Activated naive CD8-positive, alpha-beta T cell treated with anti-CD3 and anti-CD28 coated beads, Interleukin-2, amount 50 U/mL, for 24 hours (primary cell): ENCODE data around the gene GTF2A1L.
"Not testable (repeated sequence)": the region's sequence is repeated elsewhere in the genome, so short reads cannot be mapped to it uniquely, and the experiment has no call there.

Source experiments
- ATAC-seq: fragments of 150-1000 bp; cut with Tn5 transposase; one replicate; pipeline ENCODE4 v1.10.0; 2021
- DNase-seq: peaks from one replicate; pipeline ENCODE4 v3.0.0; 2021
- H3K27ac Mint-ChIP-seq: one replicate; pipeline ENCODE4 v1.8.0; 2021; ENCODE audit warnings: mild to moderate bottlenecking, mixed read lengths
- H3K27me3 Mint-ChIP-seq: one replicate; pipeline ENCODE4 v1.8.0; 2021; ENCODE audit warnings: mixed read lengths
- H3K36me3 Mint-ChIP-seq: one replicate; pipeline ENCODE4 v1.8.0; 2021; ENCODE audit warnings: low read depth, mixed read lengths
- H3K4me1 Mint-ChIP-seq: one replicate; pipeline ENCODE4 v1.8.0; 2021; ENCODE audit warnings: mixed read lengths
- H3K4me3 Mint-ChIP-seq: one replicate; pipeline ENCODE4 v1.8.0; 2021; ENCODE audit warnings: mild to moderate bottlenecking, moderate library complexity, mixed read lengths
- H3K9me3 Mint-ChIP-seq: one replicate; pipeline ENCODE4 v1.8.0; 2021; ENCODE audit warnings: mixed read lengths

Gene GTF2A1L

DNA sequence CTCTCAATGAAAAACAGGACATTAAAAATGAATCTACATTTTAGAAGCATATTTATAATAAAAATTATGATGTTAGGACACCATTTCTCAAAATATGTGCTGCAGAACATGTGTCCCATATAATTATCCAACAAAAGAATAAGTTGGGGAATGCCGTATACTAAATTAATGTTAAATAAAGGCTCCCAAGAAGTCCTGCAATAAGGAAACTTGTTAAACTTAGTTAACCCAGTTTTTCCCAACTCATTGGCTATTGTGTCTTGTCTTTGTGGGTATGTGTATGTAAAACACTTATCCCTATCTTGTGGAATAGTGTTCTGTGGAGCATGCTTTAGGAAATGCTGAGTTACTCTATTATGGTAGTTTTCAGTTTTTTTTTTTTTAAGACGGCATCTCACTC is 25.6 kb upstream of the GTF2A1L start:
- Mint-ChIP-seq H3K27ac (no peak overlapping the region), H3K27me3 (peaks cover 1% of the 10 kb centered on the region)
- ATAC-seq = no peak

DNA sequence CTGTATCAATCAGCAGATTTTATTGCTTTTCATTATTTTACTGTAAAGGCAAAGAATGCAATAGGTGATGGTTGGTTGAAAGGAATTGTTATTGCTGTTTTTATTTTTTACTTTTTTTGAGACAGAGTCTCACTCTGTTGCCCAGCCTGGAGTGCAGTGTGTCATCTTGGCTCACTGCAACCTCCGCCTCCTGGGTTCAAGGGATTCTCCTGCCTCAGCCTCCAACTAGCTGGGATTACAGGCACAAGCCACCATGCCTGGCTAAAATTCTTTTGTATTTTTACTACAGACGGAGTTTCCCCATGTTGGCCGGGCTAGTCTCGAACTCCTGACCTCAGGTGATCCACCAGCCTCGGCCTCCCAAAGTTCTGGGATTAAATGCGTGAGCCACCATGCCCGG is 20.9 kb upstream of the GTF2A1L start:
- not testable (repeated sequence) for H3K27ac Mint-ChIP-seq, H3K9me3 Mint-ChIP-seq, H3K36me3 Mint-ChIP-seq, H3K4me1 Mint-ChIP-seq, H3K27me3 Mint-ChIP-seq, H3K4me3 Mint-ChIP-seq, DNase-seq, ATAC-seq

More for the DNA sequence above, 25.6 kb upstream of the GTF2A1L start:
- Mint-ChIP-seq H3K4me3 (no peak overlapping the region), H3K36me3 (no peaks in the 10 kb centered on the region), H3K9me3 (no peaks in the 10 kb centered on the region), H3K4me1 (no peaks in the 10 kb centered on the region)
- no peak for DNase-seq

DNA sequence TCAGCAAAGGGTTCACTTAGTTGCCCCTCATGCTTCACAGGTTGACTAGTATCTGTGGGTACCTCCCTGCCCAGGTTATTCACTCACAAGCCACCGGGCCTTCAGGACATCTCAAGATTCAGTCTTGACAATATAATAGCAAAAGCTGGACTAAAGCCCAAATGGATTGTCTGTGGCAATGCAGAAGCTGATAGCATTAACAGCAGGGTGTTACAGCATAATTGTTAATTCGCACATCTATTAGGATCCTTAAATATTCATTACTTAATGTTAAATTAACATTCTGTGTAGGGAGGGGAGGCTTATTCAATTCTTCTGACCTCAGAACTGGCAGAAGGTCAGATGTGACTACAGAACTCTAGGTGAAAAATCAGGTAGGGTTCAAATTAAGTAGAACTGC is 20.2 kb upstream of the GTF2A1L start:
- H3K36me3 Mint-ChIP-seq = no peaks in the 10 kb centered on the region
- H3K27me3 Mint-ChIP-seq = peaks cover 2% of the 10 kb centered on the region
- no peak overlapping the region for H3K4me3 Mint-ChIP-seq
- no peak for ATAC-seq
- no peaks in the 10 kb centered on the region for H3K9me3 Mint-ChIP-seq
- no peaks in the 10 kb centered on the region for H3K4me1 Mint-ChIP-seq
- no peak overlapping the region for H3K27ac Mint-ChIP-seq
- no peak for DNase-seq

DNA sequence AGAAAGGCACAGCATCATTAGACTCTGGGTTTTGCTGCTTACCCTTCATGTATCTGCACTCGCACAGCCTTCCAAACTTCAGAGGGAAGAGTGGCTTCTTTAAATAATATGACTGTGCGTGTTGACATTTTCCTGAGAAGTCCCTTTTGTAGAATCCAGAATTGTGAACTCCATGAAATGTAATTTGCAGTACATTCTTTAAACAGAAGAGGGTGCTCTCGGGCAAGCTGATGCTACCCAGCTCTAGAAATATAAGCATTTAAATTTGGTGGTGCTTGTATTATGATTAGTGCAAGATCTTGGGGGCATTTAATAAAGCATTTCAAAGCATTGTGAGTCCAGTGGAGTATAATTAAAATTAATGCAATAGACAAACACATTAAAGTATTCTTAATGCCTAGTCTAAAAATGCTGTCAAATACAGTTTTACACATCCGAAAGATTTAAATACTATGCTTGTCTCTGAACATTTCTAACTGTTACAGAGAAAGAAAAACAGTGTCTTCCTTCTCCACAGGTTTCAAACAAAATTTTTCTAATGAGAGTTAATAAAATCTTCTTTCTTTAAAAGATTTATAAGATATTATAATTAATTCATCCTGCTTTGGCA is 17.3 kb upstream of the GTF2A1L start:
- no peak for DNase-seq
- no peak for ATAC-seq
- no peaks in the 10 kb centered on the region for H3K36me3 Mint-ChIP-seq
- no peak overlapping the region for H3K27ac Mint-ChIP-seq
- no peaks in the 10 kb centered on the region for H3K9me3 Mint-ChIP-seq
- peaks cover 2% of the 10 kb centered on the region for H3K27me3 Mint-ChIP-seq
- H3K4me1 Mint-ChIP-seq = no peaks in the 10 kb centered on the region
- H3K4me3 Mint-ChIP-seq = no peak overlapping the region

DNA sequence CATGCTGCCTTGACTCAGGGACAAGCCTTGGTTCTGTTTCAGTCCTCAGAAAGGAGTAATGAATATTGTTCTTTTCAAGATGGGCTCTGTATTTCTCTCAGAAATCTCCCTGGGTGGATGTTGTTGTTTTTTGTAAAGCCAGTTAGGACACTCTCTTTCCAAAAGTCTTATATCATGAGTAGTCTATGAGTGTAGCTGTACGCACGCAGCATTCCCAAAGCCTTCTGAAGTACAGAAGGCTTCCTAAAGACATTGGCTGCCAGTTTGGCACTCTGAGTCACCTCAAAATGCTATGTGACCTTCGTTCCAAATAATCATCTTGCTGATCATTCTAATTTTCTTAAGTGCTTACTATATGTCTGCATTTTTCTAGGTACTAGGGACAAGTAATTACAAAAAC is 16.7 kb upstream of the GTF2A1L start:
- peaks cover 2% of the 10 kb centered on the region for H3K27me3 Mint-ChIP-seq

DNA sequence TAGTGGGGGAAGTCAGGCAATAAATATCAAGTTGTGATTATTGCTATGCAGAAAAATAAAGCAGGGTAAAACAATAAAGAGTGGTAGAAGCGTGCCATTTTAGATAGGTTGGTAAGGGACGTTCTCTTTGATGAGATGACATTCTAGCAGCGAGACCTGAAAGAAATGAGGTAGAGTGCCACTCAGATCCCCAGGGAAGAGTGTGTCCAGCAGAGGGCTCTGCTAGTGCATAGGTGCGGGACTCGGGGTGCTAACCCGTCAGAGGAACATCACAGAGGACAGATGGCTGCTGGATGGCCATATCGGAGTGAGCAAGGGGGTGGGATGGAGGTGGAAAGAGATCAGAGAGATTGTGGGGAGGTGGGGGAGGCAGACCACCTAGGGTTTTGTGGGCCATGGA is 16.3 kb upstream of the GTF2A1L start:
- no peak for ATAC-seq
- Mint-ChIP-seq H3K4me3 (no peak overlapping the region), H3K9me3 (no peaks in the 10 kb centered on the region), H3K27ac (no peak overlapping the region), H3K27me3 (peaks cover 2% of the 10 kb centered on the region), H3K36me3 (no peaks in the 10 kb centered on the region), H3K4me1 (no peaks in the 10 kb centered on the region)
- no peak for DNase-seq

More for the DNA sequence above, 16.7 kb upstream of the GTF2A1L start:
- DNase-seq (no peak), ATAC-seq (no peak)
- no peaks in the 10 kb centered on the region for H3K4me1 Mint-ChIP-seq
- H3K9me3 Mint-ChIP-seq = no peaks in the 10 kb centered on the region
- no peak overlapping the region for H3K4me3 Mint-ChIP-seq
- H3K27ac Mint-ChIP-seq = no peak overlapping the region
- H3K36me3 Mint-ChIP-seq = no peaks in the 10 kb centered on the region

DNA sequence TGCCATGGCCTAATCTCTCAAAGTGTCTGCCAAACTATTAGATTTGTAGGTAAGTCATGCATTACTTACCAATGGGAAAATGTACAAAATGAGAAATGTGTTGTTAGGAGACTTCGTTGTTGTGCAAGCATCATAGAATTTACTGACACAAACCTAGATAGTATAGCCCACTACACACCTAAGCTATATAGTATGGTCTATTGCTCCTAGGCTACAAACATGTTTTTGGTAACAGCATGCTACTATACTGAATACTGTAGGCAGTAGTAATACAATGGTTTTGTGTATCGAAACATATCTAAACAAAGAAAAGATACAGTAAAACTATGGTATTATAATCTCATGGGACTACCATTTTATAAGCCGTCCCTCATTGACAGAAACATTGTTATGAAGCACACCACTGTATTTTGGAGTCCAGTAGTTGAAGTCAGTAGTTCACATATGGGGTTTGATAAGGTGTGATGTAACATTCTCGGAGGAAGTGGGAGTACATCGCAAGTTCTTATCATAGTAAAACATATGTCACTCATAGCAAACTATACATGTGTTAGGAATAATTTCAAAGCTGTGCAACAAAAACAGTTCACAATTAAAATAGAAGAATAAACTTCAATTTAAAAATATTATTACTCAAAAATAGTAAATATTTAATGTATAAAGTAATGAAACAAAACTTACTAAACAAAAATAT is 12.0 kb upstream of the GTF2A1L start:
- ATAC-seq = no peak
- Mint-ChIP-seq H3K4me3 (no peak overlapping the region), H3K9me3 (no peaks in the 10 kb centered on the region), H3K4me1 (no peaks in the 10 kb centered on the region), H3K27me3 (peaks cover 5% of the 10 kb centered on the region), H3K36me3 (no peaks in the 10 kb centered on the region), H3K27ac (no peak overlapping the region)
- no peak for DNase-seq

DNA sequence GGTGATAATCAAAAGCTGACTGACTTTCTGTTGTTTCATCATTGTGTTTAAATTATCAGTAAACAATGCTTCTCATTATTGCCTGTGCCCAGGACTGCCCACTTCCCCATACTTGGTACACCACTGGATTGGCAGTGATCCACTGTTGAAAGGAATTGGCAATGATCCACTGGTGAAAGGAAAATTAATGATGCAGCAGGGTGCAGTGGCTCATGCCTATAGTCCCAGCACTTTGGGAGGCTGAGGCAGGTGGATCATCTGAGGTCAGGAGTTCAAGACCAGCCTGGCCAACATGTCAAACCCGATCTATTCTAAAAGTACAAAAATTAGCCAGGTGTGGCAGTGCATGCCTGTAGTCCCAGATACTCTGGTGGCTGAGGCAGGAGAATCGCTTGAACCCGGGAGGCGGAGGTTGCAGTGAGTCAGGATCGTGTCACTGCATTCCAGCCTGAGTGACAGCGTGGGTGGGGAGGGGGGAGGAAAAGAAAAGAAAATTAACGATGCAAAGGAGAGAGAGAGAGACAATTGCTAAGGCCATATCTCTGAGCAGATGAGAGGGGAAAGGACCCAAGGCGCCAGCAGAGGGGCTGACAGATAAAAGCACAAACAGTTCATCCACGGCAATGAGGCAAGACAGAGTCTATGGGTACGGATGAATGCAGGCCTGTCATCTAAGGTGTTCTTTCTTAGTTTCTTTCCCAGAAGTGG is 10.2 kb upstream of the GTF2A1L start:
- Mint-ChIP-seq H3K27me3 (peaks cover 6% of the 10 kb centered on the region), H3K36me3 (no peaks in the 10 kb centered on the region), H3K4me3 (no peak overlapping the region), H3K27ac (no peak overlapping the region), H3K9me3 (no peaks in the 10 kb centered on the region), H3K4me1 (no peaks in the 10 kb centered on the region)
- no peak for ATAC-seq
- DNase-seq = no peak

DNA sequence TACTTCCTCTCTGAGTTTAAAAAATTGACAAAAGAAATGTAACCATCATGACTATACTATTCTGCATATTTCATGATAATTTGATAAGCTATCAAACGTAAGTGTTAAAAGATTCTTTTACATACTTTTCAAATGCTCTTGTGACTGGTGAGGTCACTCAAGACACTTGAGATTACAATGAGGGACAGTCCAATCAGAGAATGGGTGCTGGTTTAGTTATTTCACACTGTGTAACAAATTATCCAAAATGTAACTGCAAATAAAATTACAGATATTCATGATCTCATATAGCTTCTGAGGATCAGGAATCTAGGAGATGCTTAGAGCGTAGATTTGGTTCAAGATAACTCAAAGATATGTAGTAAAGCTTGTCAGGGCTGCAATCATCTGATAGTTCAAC is 4.4 kb upstream of the GTF2A1L start:
- Mint-ChIP-seq H3K36me3 (no peaks in the 10 kb centered on the region), H3K27ac (no peak overlapping the region), H3K4me3 (no peak overlapping the region), H3K4me1 (no peaks in the 10 kb centered on the region), H3K9me3 (no peaks in the 10 kb centered on the region), H3K27me3 (peaks cover 6% of the 10 kb centered on the region)
- no peak for DNase-seq
- no peak for ATAC-seq

DNA sequence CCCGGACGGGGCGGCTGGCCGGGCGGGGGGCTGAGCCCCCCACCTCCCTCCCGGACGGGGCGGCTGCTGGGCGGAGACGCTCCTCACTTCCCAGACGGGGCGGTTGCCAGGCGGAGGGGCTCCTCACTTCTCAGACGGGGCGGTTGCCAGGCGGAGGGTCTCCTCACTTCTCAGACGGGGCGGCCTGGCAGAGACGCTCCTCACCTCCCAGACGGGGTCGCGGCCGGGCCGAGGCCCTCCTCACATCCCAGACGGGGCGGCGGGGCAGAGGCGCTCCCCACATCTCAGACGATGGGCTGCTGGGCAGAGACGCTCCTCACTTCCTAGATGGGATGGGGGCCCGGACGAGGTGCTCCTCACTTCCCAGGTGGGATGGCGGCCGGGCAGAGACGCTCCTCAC is 3.1 kb upstream of the GTF2A1L start:
- DNase-seq, H3K4me3 Mint-ChIP-seq, H3K36me3 Mint-ChIP-seq, ATAC-seq, H3K27ac Mint-ChIP-seq, H3K4me1 Mint-ChIP-seq, H3K27me3 Mint-ChIP-seq, H3K9me3 Mint-ChIP-seq: not testable (repeated sequence)

DNA sequence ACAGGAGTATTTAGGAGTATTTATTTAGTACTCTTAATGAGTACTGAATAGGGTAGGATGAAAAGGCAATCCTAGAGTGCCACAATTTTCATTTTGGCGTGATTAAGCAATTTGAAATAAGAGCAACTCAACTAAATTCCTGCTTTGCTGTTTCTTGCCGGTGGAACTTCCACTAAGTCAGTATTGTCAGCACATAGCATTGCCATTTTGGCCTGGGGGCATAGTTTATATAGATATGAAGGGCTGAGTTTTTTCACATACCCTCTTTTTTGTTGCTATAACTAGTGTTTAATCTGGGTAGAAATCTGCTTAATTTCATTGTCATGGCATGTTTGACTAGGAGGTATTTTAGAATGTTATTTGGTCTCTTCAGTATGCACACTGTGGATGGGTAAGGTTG is 1.9 kb downstream of the GTF2A1L start:
- Mint-ChIP-seq H3K9me3 (no peaks in the 10 kb centered on the region), H3K27me3 (no peaks in the 10 kb centered on the region), H3K4me3 (no peak overlapping the region), H3K27ac (no peak overlapping the region), H3K4me1 (no peaks in the 10 kb centered on the region), H3K36me3 (no peaks in the 10 kb centered on the region)
- no peak for DNase-seq
- ATAC-seq = no peak

DNA sequence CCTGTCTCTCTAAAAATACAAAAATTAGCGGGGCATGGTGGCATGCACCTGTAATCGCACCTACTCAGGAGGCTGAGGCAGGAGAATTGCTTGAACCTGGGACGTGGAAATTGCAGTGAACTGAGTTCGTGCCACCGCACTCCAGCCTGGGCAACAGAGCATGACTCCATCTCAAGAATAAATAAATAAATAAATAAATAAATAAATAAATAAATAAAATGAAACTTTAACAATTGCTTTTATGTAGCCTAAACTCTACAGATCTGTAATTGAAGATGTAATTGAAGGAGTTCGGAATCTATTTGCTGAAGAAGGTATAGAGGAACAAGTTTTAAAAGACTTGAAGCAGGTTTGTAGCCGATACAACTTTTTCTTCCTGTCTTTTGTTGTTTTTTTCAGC is 2.9 kb downstream of the GTF2A1L start:
- no peaks in the 10 kb centered on the region for H3K4me1 Mint-ChIP-seq

DNA sequence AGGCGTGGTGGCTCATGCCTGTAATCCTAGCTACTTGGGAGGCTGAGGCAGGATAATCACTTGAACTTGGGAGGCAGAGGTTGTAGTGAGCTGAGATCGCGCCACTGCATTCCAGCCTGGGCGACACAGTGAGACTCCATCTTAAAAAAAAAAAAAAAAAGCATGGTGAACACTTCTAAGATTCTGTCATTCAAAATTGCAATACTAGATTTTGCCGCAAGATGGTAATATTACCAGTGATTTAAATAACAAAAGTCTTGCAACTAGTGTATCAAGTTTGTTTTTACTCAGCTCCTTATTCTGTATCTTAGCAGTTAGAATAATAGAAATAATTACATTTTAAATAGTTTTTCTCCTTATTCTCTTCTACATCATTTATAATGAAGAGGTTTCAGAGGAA is 5.0 kb downstream of the GTF2A1L start:
- H3K36me3 Mint-ChIP-seq, DNase-seq, ATAC-seq, H3K9me3 Mint-ChIP-seq, H3K27ac Mint-ChIP-seq, H3K4me1 Mint-ChIP-seq, H3K4me3 Mint-ChIP-seq, H3K27me3 Mint-ChIP-seq: not testable (repeated sequence)

More for the DNA sequence above, 2.9 kb downstream of the GTF2A1L start:
- no peaks in the 10 kb centered on the region for H3K36me3 Mint-ChIP-seq
- H3K27ac Mint-ChIP-seq = no peak overlapping the region
- no peak for ATAC-seq
- DNase-seq = no peak
- no peaks in the 10 kb centered on the region for H3K9me3 Mint-ChIP-seq
- no peak overlapping the region for H3K4me3 Mint-ChIP-seq
- H3K27me3 Mint-ChIP-seq = no peaks in the 10 kb centered on the region

DNA sequence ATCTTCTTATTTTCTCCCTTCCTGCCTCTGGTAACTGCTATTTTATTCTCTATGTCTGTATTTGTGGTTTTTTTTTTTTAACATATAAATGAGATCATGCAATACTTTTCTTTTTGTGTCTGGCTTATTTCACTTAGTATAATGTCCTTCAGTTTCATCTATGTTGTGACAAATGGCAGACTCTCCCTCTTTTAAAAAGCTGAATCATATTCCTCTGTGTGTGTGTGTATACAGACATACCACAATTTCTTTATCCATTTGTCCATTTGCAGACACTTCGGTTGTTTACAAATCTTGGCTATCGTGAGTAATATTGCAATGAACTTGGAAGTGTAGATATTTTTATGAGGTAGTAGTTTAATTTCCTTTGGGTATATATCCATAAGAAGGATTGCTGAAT is 7.0 kb downstream of the GTF2A1L start:
- no peak overlapping the region for H3K27ac Mint-ChIP-seq
- no peaks in the 10 kb centered on the region for H3K9me3 Mint-ChIP-seq
- H3K36me3 Mint-ChIP-seq = no peaks in the 10 kb centered on the region
- H3K4me1 Mint-ChIP-seq = no peaks in the 10 kb centered on the region
- no peaks in the 10 kb centered on the region for H3K27me3 Mint-ChIP-seq
- no peak overlapping the region for H3K4me3 Mint-ChIP-seq
- no peak for ATAC-seq
- DNase-seq = no peak

DNA sequence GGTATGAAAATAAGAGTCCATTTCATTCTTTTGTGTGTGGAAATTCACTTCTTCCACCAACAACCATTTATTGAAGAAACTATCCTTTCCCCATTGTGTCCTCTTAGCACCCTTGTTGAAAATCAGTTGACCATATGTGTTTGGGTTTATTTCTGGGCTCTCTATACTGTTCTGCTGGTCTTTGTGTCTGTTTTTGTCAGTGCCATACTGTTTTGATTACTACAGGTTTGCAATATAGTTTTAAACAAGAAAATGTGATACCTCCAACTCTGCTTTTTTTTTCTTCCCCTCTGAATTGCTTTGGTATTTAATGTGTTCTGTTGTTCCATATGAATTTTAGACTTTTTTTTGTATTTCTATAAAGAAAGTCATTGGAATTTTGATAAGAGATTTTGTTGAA is 8.4 kb downstream of the GTF2A1L start:
- Mint-ChIP-seq H3K4me1 (no peaks in the 10 kb centered on the region), H3K27ac (no peak overlapping the region), H3K9me3 (no peaks in the 10 kb centered on the region), H3K4me3 (no peak overlapping the region), H3K27me3 (no peaks in the 10 kb centered on the region), H3K36me3 (no peaks in the 10 kb centered on the region)
- ATAC-seq = no peak
- DNase-seq = no peak
